Suppressor macrophage (primary cell): ENCODE results near the gene TBL1X.

Experiments
- DNase-seq, 4 experiments: peaks; one replicate each; pipeline ENCODE4 v3.0.0-alpha.2; 2020 to 2022

TBL1X gene

DNA sequence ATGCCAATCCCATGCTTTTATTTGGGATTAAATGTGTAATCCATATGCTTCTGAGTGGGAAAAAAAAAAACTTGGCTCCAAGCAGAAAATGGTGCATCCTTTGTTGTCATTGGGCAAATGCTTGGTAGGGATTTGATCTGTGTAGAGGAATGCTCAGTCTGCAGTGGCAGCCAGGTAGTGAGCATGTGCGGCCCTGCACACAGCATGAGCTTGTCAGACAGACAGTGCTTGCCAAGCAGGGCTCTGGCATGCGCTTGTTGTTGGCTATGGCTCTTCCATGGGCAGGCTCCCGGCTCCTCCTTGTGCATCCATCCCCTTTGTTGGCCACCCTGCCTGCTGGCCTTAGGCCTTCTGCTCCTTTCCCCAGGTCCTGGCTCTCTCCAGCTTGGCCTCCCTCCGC is 170.5 kb downstream of the TBL1X start:
- no peak for DNase-seq

- DNase-seq = peak in 1 of 4 experiments; percentile 2
These were observed 170.9 kb downstream of the TBL1X start for GRCh38 chrX:9635803-9636202.

DNA sequence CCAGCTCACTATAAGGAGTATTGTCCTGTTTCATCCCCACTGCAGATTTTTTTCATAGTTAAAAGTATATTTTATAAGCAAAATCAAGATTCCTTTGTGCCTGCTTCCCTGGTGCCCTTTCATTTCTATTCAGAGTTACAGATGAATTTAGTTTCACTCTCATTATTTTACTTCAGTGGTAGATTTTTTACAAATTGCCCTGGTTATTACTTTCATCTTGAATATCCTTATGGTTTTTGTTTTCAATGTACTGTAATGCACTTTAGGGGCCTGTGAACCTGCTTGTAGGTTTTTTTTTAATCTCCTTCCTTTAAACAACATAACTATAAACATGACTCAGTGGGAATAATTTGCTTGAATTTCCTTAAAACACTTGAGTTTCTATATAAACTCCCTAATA is 174.0 kb downstream of the TBL1X start:
- no peak for DNase-seq

- DNase-seq = no peak
These were observed 177.6 kb downstream of the TBL1X start for GRCh38 chrX:9642270-9642995.

DNA sequence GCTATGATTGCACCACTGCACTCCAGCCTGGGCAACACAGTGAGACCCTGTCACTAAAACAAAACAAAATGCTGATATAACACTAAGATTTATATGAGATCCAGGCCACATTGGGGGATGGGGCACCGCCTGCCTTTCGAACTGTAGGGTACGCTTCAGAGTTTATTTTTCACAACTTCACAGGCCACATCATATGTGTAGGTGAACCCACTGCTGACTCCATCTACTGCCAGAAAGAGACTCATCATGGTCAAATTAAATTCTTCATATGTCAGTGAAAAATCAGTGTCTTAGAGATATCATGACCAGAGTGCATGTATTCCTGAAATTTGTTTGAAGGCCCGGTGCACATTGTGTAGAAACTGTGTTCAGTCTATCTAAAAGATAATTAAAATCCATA is 178.9 kb downstream of the TBL1X start:
- no peak for DNase-seq

DNA sequence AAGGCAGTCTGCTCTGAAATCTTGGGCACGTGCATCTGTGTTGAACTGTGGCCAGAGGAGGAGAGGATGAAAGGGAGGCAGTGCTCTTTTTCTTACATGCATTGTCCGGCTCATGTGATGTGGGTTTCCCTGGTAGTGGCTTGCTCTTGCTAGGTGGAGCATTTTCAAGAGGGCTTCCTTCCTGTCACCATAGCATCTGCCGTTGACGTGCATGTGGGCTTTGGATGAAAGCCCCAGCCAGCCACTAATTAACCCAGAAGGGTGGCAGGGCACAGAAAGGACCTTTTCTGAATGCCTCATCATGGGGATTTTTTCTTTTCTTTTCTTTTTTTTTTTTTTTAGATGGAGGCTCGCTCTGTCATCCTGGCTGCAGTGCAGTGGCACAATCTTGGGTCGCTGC is 179.5 kb downstream of the TBL1X start:
- no peak for DNase-seq

- no peak for DNase-seq
These were observed 181.8 kb downstream of the TBL1X start for GRCh38 chrX:9646471-9647224.

- DNase-seq = no peak
These were observed 182.6 kb downstream of the TBL1X start for GRCh38 chrX:9647431-9647830.

DNA sequence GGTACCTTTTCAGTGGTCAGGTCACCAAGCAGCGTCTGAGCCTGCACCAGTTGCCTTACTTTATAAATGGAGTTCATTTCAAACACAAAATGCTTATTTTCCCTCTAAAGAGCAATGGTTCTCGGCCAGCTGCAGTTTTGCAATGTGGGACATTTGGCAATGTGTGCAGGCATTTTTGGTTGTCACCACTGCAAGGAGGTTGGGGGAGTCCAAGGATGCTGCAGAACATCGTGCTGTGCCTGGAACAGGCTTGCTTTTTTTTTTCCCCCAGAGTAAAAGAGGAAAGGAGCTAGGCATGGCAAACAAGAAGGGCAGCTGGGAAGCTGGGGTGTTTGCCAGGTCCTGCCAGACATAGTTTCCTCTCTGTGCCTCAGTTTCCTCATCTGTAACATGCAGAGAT is 185.2 kb downstream of the TBL1X start:
- DNase-seq = no peak

GRCh38 chrX:9651737-9652136 is 186.9 kb downstream of the TBL1X start:
- no peak for DNase-seq

- no peak for DNase-seq
These were observed 190.1 kb downstream of the TBL1X start for GRCh38 chrX:9654929-9655328.

DNA sequence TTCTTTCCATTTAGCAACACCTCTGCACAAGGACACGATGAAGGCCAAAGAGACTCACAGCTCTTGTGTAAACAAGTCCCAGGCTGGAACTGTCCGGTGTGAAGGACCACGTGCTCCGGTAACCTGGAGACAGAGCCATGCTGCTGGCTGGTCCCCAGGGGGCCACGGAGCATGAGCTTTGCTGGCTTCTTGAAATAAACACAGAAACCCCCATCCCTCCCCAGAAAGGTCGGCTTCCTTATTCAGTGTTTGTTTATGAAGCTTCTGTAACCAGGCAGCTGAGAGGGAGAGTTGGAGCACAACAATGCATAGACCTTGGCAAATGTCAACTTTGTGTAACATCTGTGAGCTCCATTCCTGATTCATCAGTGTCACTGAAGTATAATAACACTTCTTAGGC is 191.4 kb downstream of the TBL1X start:
- peak in 1 of 4 experiments; percentile 16 for DNase-seq

DNA sequence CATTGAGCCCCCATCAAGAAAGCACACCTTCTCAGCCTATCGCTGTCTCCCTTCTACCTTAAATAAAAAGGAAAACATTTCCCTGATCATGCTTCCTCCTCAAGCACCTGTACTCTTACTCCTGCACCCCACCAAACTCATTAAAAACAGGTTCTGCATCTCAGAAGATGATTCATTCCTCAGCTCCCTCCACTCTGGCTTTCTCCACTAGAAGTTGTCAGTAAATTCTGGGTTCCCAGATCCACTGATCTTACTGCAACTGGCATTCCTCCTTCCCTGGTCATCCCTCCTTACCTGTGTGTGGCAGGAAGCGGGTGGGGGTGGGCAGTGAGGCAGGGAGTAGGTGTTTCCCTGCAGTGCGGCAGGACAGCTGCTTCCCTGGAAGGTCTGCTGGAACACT is 192.0 kb downstream of the TBL1X start:
- DNase-seq = no peak

DNA sequence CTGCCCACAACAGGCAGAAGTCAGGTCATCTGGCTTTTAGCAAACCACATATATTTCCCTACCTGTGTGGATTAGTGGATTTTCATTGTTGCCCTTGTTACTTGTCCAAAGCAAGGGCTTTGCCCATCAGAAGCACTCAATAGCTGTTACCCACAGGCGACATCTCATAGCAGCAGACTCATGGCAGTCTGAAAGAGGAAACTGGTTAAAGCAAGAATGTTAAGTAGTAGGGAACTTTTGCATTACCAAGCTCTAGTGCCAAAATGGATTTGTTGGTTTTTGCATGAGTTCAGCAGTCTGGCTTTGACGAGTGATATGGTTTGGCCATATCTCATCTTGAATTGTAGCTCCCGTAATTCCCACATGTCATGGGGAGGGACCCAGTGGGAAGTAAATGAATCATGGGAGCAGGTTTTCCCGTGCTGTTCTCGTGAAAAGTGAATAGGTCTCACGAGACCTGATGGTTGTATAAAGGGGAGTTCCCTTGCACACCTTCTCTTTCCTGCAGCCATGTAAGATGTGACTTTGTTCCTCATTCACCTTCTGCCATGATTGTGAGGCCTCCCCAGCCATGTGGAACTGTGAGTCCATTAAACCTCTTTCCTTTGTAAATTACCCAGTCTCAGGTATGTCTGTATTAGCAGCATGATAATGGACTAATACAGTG is 192.9 kb downstream of the TBL1X start:
- DNase-seq = no peak

GRCh38 chrX:9658409-9658808 is 193.6 kb downstream of the TBL1X start:
- no peak for DNase-seq

- no peak for DNase-seq
These were observed 194.8 kb downstream of the TBL1X start for GRCh38 chrX:9659571-9660195.

DNA sequence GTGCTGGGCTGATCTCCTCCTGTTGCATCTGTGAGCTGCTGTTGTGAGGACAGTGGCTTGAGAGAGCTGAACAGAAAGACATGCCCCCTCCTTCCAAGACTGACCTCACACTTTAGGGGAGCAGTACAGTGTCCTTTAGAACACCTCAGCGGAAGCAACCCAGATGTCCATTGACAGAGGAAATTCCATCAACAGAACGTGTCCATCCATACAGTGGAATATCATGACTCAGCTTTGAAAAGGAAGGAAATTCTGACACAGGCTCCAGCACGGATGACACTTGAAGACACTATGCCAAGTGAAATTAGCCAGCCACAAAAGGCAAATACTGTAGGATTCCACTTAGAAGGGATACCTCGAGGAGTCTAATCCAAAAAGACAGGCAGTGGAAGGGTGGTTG is 197.3 kb downstream of the TBL1X start:
- no peak for DNase-seq

- DNase-seq = no peak
These were observed 198.4 kb downstream of the TBL1X start for GRCh38 chrX:9663216-9663615.

- no peak for DNase-seq
These were observed 199.4 kb downstream of the TBL1X start for GRCh38 chrX:9664224-9664623.

- DNase-seq = no peak
These were observed 200.3 kb downstream of the TBL1X start for GRCh38 chrX:9665113-9665512.

- no peak for DNase-seq
These were observed 203.7 kb downstream of the TBL1X start for GRCh38 chrX:9668537-9668936.

DNA sequence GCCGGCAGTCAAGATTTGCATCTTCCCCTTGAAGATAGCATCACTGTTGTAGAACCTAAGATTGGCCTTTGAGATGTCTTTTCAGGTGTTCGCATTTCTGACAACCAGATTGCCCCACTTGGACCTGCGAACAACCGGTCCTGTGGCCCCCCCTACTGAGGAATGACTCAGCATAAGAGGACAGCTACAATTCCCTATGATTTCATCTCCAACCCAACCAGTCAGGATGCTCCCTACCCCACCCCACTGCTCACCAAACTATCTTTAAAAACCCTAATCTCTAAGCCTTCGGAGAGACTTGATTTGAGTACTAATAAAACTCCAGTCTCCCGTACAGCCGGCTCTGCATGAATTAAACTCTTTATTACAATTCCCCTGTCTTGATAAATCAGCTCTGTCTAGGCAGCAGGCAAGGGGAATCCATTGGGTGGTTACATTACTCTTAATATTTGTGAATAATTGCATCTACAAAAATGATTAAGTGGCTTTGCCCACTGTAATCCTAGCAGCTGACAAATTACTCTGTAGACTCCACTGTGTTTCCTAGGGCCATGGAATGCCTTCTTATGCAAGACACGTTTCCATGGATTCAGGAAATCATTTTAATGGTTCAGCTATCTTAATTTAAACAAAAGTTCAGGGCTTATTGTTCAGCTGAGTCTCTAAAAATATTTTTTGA is 205.4 kb downstream of the TBL1X start:
- DNase-seq = no peak

DNA sequence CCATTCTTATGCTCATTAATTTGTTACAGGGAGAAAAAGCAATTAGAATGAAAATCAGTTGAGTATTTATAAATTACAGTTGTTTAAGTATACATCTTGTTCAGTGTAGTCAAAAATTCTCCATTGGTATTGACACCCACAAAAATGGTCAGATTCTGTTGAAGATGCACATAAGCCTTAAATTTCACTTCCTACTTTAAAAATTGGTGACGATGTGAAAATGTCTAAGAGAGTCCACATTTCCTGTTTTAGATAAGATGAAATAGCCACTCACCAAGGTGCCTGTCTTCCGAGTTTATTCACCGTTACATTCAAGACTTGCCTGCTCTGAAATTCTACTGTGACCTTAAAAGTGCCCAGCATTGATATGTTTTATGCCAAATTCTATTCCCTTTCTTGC is 207.1 kb downstream of the TBL1X start:
- peak in 2 of 4 experiments; percentile 31 to 47 for DNase-seq
